HepG2 (cell line): ENCODE results near the gene RGS11. TPM values are rescaled to one million over a fixed set of nuclear protein-coding genes. Genes with fewer than 3 reads are reported as not detected.
A peak's percentile ranks its signal among the peaks of the same experiment; 100 is the strongest.

Experiments
- ATAC-seq: fragments of 200-7000 bp; cut with Tn5 transposase; 3 replicates; pipeline ENCODE4 v1.9.1; 2020; ENCODE audit warnings: mild to moderate bottlenecking, moderate library complexity
- BruUV-seq: library from RNA; stranded (reverse); fragments of 400-500 nt; replicated peaks from 2 replicates; lab custom pipeline; 2021; lab: Mats Ljungman, UMichigan
- CTCF ChIA-PET: fragments of 300-600 bp; formaldehyde crosslinking; extraction: SDS; loops from one replicate; lab custom pipeline; 2021; ENCODE audit warnings: low total read pairs, inconsistent platforms, low intra/inter-chr PET ratio; lab: Yijun Ruan, JAX
- POLR2A ChIA-PET: fragments of 350-600 bp; sonication (Branson Sonifier 250); formaldehyde crosslinking; loops from one replicate; lab custom pipeline; 2020; ENCODE audit warnings: antibody characterized with exemption, inconsistent platforms; lab: Yijun Ruan, JAX
- DNase-seq: peaks from one replicate; pipeline ENCODE4 v3.0.0-alpha.2; 2015; ENCODE audit warnings: low spot score
- FAIRE-seq: peaks from 3 replicates; lab custom pipeline; 2011; peaks lifted over from hg19 to GRCh38; lab: Jason Lieb, UNC
- H2AFZ ChIP-seq: one replicate; pipeline ENCODE4 v1.6.1; 2011; ENCODE audit warnings: low read length, inconsistent platforms
- H3K27ac ChIP-seq: fragments of 300-600 bp; 3 replicates; pipeline ENCODE4 v1.8.0; 2011; ENCODE audit warnings: mixed run types, mild to moderate bottlenecking, mixed read lengths, low read length, inconsistent platforms; ENCODE audit not compliant: insufficient read depth; ENCODE audit errors: extremely low read length
- H3K27me3 ChIP-seq, 2 experiments: fragments of 200-600 bp in 1 of 2; 2 replicates in 1 of 2; 3 replicates in 1 of 2; pipeline versions ENCODE4 v1.6.0 to v1.8.0; 2011; ENCODE audit warnings: low read length in 2 of 2, mild to moderate bottlenecking in 2 of 2, moderate library complexity in 2 of 2, inconsistent platforms in 1 of 2; ENCODE audit not compliant: insufficient read depth in 2 of 2, control insufficient read depth in 1 of 2
- H3K36me3 ChIP-seq, 2 experiments: fragments of 200-600 bp in 1 of 2; replicated peaks in 1 of 2; 2 replicates in 1 of 2; 3 replicates in 1 of 2; pipeline versions ENCODE4 v1.5.1 to v1.8.0; 2011; ENCODE audit warnings: low read length in 2 of 2, inconsistent platforms in 1 of 2; ENCODE audit not compliant: insufficient read depth in 2 of 2, control insufficient read depth in 1 of 2
- H3K4me1 ChIP-seq: 2 replicates; pipeline ENCODE4 v1.5.1; 2012; ENCODE audit warnings: low read length, inconsistent platforms; ENCODE audit not compliant: insufficient read depth
- H3K4me2 ChIP-seq: 2 replicates; pipeline ENCODE4 v1.6.0; 2011; ENCODE audit warnings: low read depth, low read length, inconsistent platforms
- H3K4me3 ChIP-seq, 3 experiments: fragments of 200-600 bp in 1 of 3; sonication (generic), shearing (Covaris generic) in 1 of 3; replicated peaks in 1 of 3; 2 replicates each; pipeline ENCODE4 v1.5.1; 2011 to 2016; ENCODE audit warnings: low read length in 3 of 3, inconsistent platforms in 2 of 3, low read depth in 2 of 3, mild to moderate bottlenecking in 2 of 3, control low read depth in 1 of 3, mixed read lengths in 1 of 3; ENCODE audit not compliant: insufficient read depth in 1 of 3
- H3K79me2 ChIP-seq: one replicate; pipeline ENCODE4 v1.6.1; 2011; ENCODE audit warnings: low read length, inconsistent platforms; ENCODE audit not compliant: insufficient read depth
- H3K9ac ChIP-seq: 2 replicates; pipeline ENCODE4 v1.6.0; 2011; ENCODE audit warnings: mild to moderate bottlenecking, low read depth, low read length, inconsistent platforms; ENCODE audit not compliant: insufficient read depth
- H3K9me3 ChIP-seq: 2 replicates; pipeline ENCODE4 v1.5.1; 2012; ENCODE audit warnings: mild to moderate bottlenecking, low read length
- H4K20me1 ChIP-seq: 2 replicates; pipeline ENCODE4 v1.6.0; 2011; ENCODE audit warnings: inconsistent platforms, mild to moderate bottlenecking, low read length, moderate library complexity; ENCODE audit not compliant: insufficient read depth
- MAFK ChIP-seq, 2 experiments: IDR thresholded peaks in 1 of 2; conservative IDR thresholded peaks in 1 of 2; 2 replicates each; pipeline ENCODE4 v1.6.1; 2011; ENCODE audit warnings: improper control_type of control experiment in 2 of 2, low read length in 2 of 2
- PPARG ChIP-seq: conservative IDR thresholded peaks from 2 replicates; pipeline ENCODE4 v1.6.1; 2016; ENCODE audit warnings: missing biosample characterization, missing genetic modification reagents
- RORA ChIP-seq: sonication (generic); formaldehyde crosslinking; IDR thresholded peaks from 2 replicates; pipeline ENCODE4 v1.5.0; 2020; ENCODE audit warnings: mild to moderate bottlenecking, missing genetic modification reagents, moderate library complexity
- ZFP36L2 ChIP-seq: sonication (generic); formaldehyde crosslinking; IDR thresholded peaks from 2 replicates; pipeline ENCODE4 v1.4.0; 2020; ENCODE audit warnings: missing genetic modification reagents
- ZNF816 ChIP-seq: sonication (generic); formaldehyde crosslinking; IDR thresholded peaks from 2 replicates; pipeline ENCODE4 v1.8.0; 2022; ENCODE audit warnings: missing genetic modification reagents, mild to moderate bottlenecking, borderline replicate concordance
- WGBS: methylation state at CpG from one replicate; pipeline ENCODE4 v1.1.6; 2017; ENCODE audit warnings: low lambda C conversion rate; 5-methylcytosine and 5-hydroxymethylcytosine counted together
- in situ Hi-C: cut with HindIII; loops from 2 replicates; pipeline ENCODE4 v1.10.0; 2017; ENCODE audit warnings: low pct_unique_long_range_greater_than_20kb; ENCODE audit not compliant: extremely low pct_ligation_motif_present
- intact Hi-C: fragments of 100-400 bp; cut with micrococcal nuclease; formaldehyde crosslinking; loops from one replicate; pipeline ENCODE4 v1.10.0; 2022; ENCODE audit not compliant: unreplicated experiment
- polyA plus RNA-seq, 8 experiments: library from polyadenylated mRNA; depleted of rRNA in 3 of 8; stranded (reverse) in 7 of 8; unstranded in 1 of 8; fragments of >200 nt; fragmentation: Illumina TruSeq in 4 of 8; extraction: Trizol in 4 of 8; gene quantifications; 2 replicates each; pipeline versions ENCODE4 v1.2.1 to v1.2.3, GENCODE V29; 2011 to 2016; ENCODE audit warnings: low read depth in 4 of 8, missing spikeins in 1 of 8, mixed read lengths in 1 of 8; ENCODE audit not compliant: insufficient read depth in 1 of 8
- total RNA-seq, 5 experiments: library from RNA; depleted of rRNA; stranded (reverse); fragments of >200 nt; fragmentation: Illumina TruSeq; extraction: Trizol; gene quantifications; 2 replicates each; pipeline ENCODE4 v1.2.3, GENCODE V29; 2016; ENCODE audit warnings: low read depth in 1 of 5

RGS11 gene
- total and polyA plus RNA-seq, 2 of the 13 experiments (the other 11 are each of a cell fraction or from before 2014, with no cell fraction given): 0.11 TPM; not detected in 1

- Histone ChIP-seq H3K9me3 (no peaks in the 10 kb centered on the region), H3K4me2 (no peak overlapping the region), H3K36me3 (peaks cover 18 to 67% of the 10 kb centered on the region in 2 experiments), H3K9ac (no peak overlapping the region), H2AFZ (no peak overlapping the region), H3K79me2 (peaks cover 2% of the 10 kb centered on the region), H4K20me1 (peaks cover 7% of the 10 kb centered on the region; the same call in 1 of the 2 replicates), H3K27me3 (no peaks in the 10 kb centered on the region), H3K27ac (no peak overlapping the region), H3K4me3 (no peak overlapping the region), H3K4me1 (no peaks in the 10 kb centered on the region)
- FAIRE-seq (no peak), DNase-seq (no peak), ATAC-seq (no peak)
- no TSS peak for BruUV-seq
- ChIA-PET CTCF (no interaction called here), POLR2A (no interaction called here)
- in situ Hi-C loops (no loop called here), intact Hi-C loops (no loop called here)
- 97% methylated on average over 13 of the region's 21 CpGs for WGBS
- no peak for TF ChIP-seq ZNF816 (CRISPR knock-in tag)
- TF ChIP-seq RORA: no peak
- no peak for TF ChIP-seq PPARG (CRISPR knock-in tag)
Measured at GRCh38 chr16:307691-308312, 32.1 kb upstream of the RGS11 start.

- no peaks in the 10 kb centered on the region for H3K27me3 ChIP-seq
- no peak overlapping the region for H3K4me3 ChIP-seq
- in situ Hi-C loops (no loop called here), intact Hi-C loops (no loop called here)
- peaks cover 15 to 66% of the 10 kb centered on the region in 2 experiments for H3K36me3 ChIP-seq
- peaks cover 2% of the 10 kb centered on the region for H3K79me2 ChIP-seq
- H3K9me3 ChIP-seq: no peaks in the 10 kb centered on the region
- no peak for TF ChIP-seq ZFP36L2 (CRISPR knock-in tag)
- TF ChIP-seq MAFK (conservative IDR thresholded peaks at IDR 0.05 in 1 of 2, IDR thresholded peaks at IDR 0.05 in 1 of 2; ENCODE audit: low read length in 2 of 2): peak; percentile 14 to 37; a peak in 2 of 4 replicates
- ChIA-PET POLR2A (no interaction called here), CTCF (no interaction called here)
- H3K27ac ChIP-seq: no peak overlapping the region
- DNase-seq: no peak
- H4K20me1 ChIP-seq: peaks cover 7% of the 10 kb centered on the region; the same call in 1 of the 2 replicates
- FAIRE-seq: no peak
- H3K9ac ChIP-seq: no peak overlapping the region
- no peaks in the 10 kb centered on the region for H3K4me1 ChIP-seq
- no peak overlapping the region for H2AFZ ChIP-seq
- WGBS: over 99% methylated on average over 13 of the region's 17 CpGs
- H3K4me2 ChIP-seq: no peak overlapping the region
- no peak for ATAC-seq
- no TSS peak for BruUV-seq
Measured at GRCh38 chr16:306911-307370, 31.2 kb upstream of the RGS11 start.
